IMR-90 (cell line): ENCODE data around the gene ITPKB. TPM values are rescaled to one million over a fixed set of nuclear protein-coding genes. Genes with fewer than 3 reads are reported as not detected.

Source experiments
- ATAC-seq: fragments of 200-7000 bp; cut with Tn5 transposase; 2 replicates; pipeline ENCODE4 v1.9.1; 2020; ENCODE audit warnings: low read depth, mild to moderate bottlenecking, moderate library complexity
- BruUV-seq: library from RNA; stranded (reverse); fragments of 400-500 nt; replicated peaks from 2 replicates; lab custom pipeline; 2021; lab: Mats Ljungman, UMichigan
- CTCF ChIA-PET: fragments of 300-600 bp; formaldehyde crosslinking; extraction: SDS; loops from one replicate; lab custom pipeline; 2021; ENCODE audit warnings: antibody characterized with exemption; lab: Yijun Ruan, JAX
- POLR2A ChIA-PET: fragments of 300-600 bp; sonication (Branson Sonifier 250); formaldehyde crosslinking; loops from one replicate; lab custom pipeline; 2022; ENCODE audit warnings: antibody characterized with exemption; ENCODE audit not compliant: unreplicated experiment; lab: Charles Lee
- DNase-seq: peaks from one replicate; pipeline ENCODE4 v3.0.0; 2013
- H2AFZ ChIP-seq: replicated peaks from 2 replicates; pipeline ENCODE3; 2013; ENCODE audit warnings: low read length, mild to moderate bottlenecking; ENCODE audit not compliant: poor library complexity
- H2AK5ac ChIP-seq: 2 replicates; pipeline ENCODE4 v1.6.1; 2013; ENCODE audit warnings: low read depth, low read length, inconsistent platforms
- H2AK9ac ChIP-seq: replicated peaks from 2 replicates; pipeline ENCODE3; 2013; ENCODE audit warnings: mild to moderate bottlenecking, low read depth, low read length, moderate library complexity; ENCODE audit not compliant: poor library complexity
- H2BK120ac ChIP-seq: 2 replicates; pipeline ENCODE4 v1.6.1; 2013; ENCODE audit warnings: low read depth, low read length, inconsistent platforms
- H2BK15ac ChIP-seq: 3 replicates; pipeline ENCODE4 v1.6.1; 2013; ENCODE audit warnings: low read depth, low read length, inconsistent platforms
- H2BK20ac ChIP-seq: 2 replicates; pipeline ENCODE4 v1.6.1; 2013; ENCODE audit warnings: low read depth, mild to moderate bottlenecking, inconsistent platforms, low read length, moderate library complexity
- H2BK5ac ChIP-seq: 2 replicates; pipeline ENCODE4 v1.6.1; 2013; ENCODE audit warnings: mild to moderate bottlenecking, low read depth, low read length, inconsistent platforms; ENCODE audit not compliant: poor library complexity, severe bottlenecking
- H3K14ac ChIP-seq: replicated peaks from 2 replicates; pipeline ENCODE4 v1.6.1; 2013; ENCODE audit warnings: low read depth, low read length, inconsistent platforms
- H3K18ac ChIP-seq: 2 replicates; pipeline ENCODE4 v1.6.1; 2013; ENCODE audit warnings: low read depth, low read length, control low read depth
- H3K23ac ChIP-seq: 2 replicates; pipeline ENCODE4 v1.6.1; 2013; ENCODE audit warnings: low read depth, low read length, inconsistent platforms
- H3K27ac ChIP-seq: 2 replicates; pipeline ENCODE4 v1.5.1; 2013; ENCODE audit warnings: mild to moderate bottlenecking, control low read depth, low read length; ENCODE audit not compliant: insufficient read depth
- H3K27me3 ChIP-seq: 2 replicates; pipeline ENCODE4 v1.6.1; 2013; ENCODE audit warnings: low read length; ENCODE audit not compliant: control insufficient read depth, insufficient read depth
- H3K36me3 ChIP-seq: 2 replicates; pipeline ENCODE4 v1.6.1; 2013; ENCODE audit warnings: low read length, mixed read lengths; ENCODE audit not compliant: control insufficient read depth, insufficient read depth
- H3K4ac ChIP-seq: 2 replicates; pipeline ENCODE4 v1.6.1; 2013; ENCODE audit warnings: low read depth, low read length, inconsistent platforms
- H3K4me1 ChIP-seq: 2 replicates; pipeline ENCODE4 v1.6.1; 2013; ENCODE audit warnings: low read length, mixed read lengths; ENCODE audit not compliant: control insufficient read depth, insufficient read depth
- H3K4me2 ChIP-seq: 2 replicates; pipeline ENCODE4 v1.6.1; 2013; ENCODE audit warnings: low read depth, mild to moderate bottlenecking, control low read depth, low read length, moderate library complexity
- H3K4me3 ChIP-seq: 2 replicates; pipeline ENCODE4 v1.5.1; 2013; ENCODE audit warnings: low read depth, mild to moderate bottlenecking, control low read depth, low read length, moderate library complexity; ENCODE audit not compliant: insufficient read depth
- H3K56ac ChIP-seq: 2 replicates; pipeline ENCODE4 v1.6.1; 2013; ENCODE audit warnings: low read length, inconsistent platforms; ENCODE audit not compliant: insufficient read depth; ENCODE audit errors: extremely low read depth
- H3K79me1 ChIP-seq, 2 experiments: 2 replicates each; pipeline ENCODE4 v1.6.1; 2013; ENCODE audit warnings: low read length in 2 of 2, inconsistent platforms in 1 of 2, low read depth in 1 of 2
- H3K9ac ChIP-seq: 2 replicates; pipeline ENCODE4 v1.6.1; 2013; ENCODE audit warnings: low read depth, low read length, control low read depth
- H3K9me1 ChIP-seq: 2 replicates; pipeline ENCODE4 v1.6.1; 2013; ENCODE audit warnings: low read length, inconsistent platforms; ENCODE audit not compliant: insufficient read depth
- H3K9me3 ChIP-seq: 2 replicates; pipeline ENCODE4 v1.6.1; 2013; ENCODE audit warnings: low read length; ENCODE audit not compliant: control insufficient read depth, insufficient read depth
- H4K20me1 ChIP-seq: 2 replicates; pipeline ENCODE4 v1.6.1; 2013; ENCODE audit warnings: low read length, inconsistent platforms; ENCODE audit not compliant: insufficient read depth
- H4K5ac ChIP-seq: 2 replicates; pipeline ENCODE4 v1.6.1; 2013; ENCODE audit warnings: mild to moderate bottlenecking, low read depth, low read length, control low read depth
- H4K8ac ChIP-seq, 2 experiments: 2 replicates each; pipeline ENCODE4 v1.6.1; 2013; ENCODE audit warnings: low read depth in 2 of 2, low read length in 2 of 2, control low read depth in 1 of 2, inconsistent platforms in 1 of 2
- H4K91ac ChIP-seq: 2 replicates; pipeline ENCODE4 v1.6.1; 2013; ENCODE audit warnings: low read depth, low read length, inconsistent platforms; ENCODE audit not compliant: insufficient read depth
- CEBPB ChIP-seq: IDR thresholded peaks from 2 replicates; pipeline ENCODE4 v1.6.1; 2012; ENCODE audit warnings: low read depth, low read length, improper control_type of control experiment
- CHD1 ChIP-seq: IDR thresholded peaks from 2 replicates; pipeline ENCODE4 v1.6.1; 2012; ENCODE audit warnings: low read depth, low read length, improper control_type of control experiment
- MAFK ChIP-seq: IDR thresholded peaks from 2 replicates; pipeline ENCODE4 v1.6.1; 2012; ENCODE audit warnings: low read depth, low read length, improper control_type of control experiment
- POLR2A ChIP-seq: IDR thresholded peaks from 2 replicates; pipeline ENCODE4 v1.6.1; 2012; ENCODE audit warnings: mild to moderate bottlenecking, low read depth, low read length
- RAD21 ChIP-seq: IDR thresholded peaks from 2 replicates; pipeline ENCODE4 v1.6.1; 2012; ENCODE audit warnings: low read length, improper control_type of control experiment
- WGBS, 2 experiments: methylation state at CpG; one replicate each; pipeline versions ENCODE4 v1.1.5 to v1.1.7; 2013; ENCODE audit warnings: missing lambda C conversion rate in 2 of 2; ENCODE audit not compliant: insufficient read length in 1 of 2; ENCODE audit errors: extremely low coverage in 2 of 2; 5-methylcytosine and 5-hydroxymethylcytosine counted together
- dilution Hi-C: fragments of 300-500 bp; cut with HindIII; formaldehyde crosslinking; loops from one replicate; pipeline ENCODE4 v1.14.3; 2018; ENCODE audit warnings: low sequenced_read_pairs; ENCODE audit not compliant: unreplicated experiment
- in situ Hi-C: fragments of 300-500 bp; cut with MboI; formaldehyde crosslinking; loops from 3 replicates; pipeline ENCODE4 v1.14.3; 2019; ENCODE audit warnings: low sequenced_read_pairs, inconsistent platforms, mixed read lengths
- intact Hi-C: fragments of 100-400 bp; cut with micrococcal nuclease; formaldehyde crosslinking; loops from 2 replicates; pipeline ENCODE4 v1.10.0; 2022
- polyA plus RNA-seq, 3 experiments: library from polyadenylated mRNA; depleted of rRNA; stranded (reverse); fragments of >200 nt; gene quantifications; 2 replicates each; pipeline ENCODE4 v1.2.3, GENCODE V29; 2012; ENCODE audit warnings: low replicate concordance in 1 of 3
- total RNA-seq: library from RNA; depleted of rRNA; stranded (reverse); fragments of >200 nt; gene quantifications from 2 replicates; pipeline ENCODE4 v1.2.3, GENCODE V29; 2012

The ITPKB gene
- total and polyA plus RNA-seq, 2 of the 4 experiments (the other 2 are of a cell fraction), result 0.72 to 1.4 TPM

DNA sequence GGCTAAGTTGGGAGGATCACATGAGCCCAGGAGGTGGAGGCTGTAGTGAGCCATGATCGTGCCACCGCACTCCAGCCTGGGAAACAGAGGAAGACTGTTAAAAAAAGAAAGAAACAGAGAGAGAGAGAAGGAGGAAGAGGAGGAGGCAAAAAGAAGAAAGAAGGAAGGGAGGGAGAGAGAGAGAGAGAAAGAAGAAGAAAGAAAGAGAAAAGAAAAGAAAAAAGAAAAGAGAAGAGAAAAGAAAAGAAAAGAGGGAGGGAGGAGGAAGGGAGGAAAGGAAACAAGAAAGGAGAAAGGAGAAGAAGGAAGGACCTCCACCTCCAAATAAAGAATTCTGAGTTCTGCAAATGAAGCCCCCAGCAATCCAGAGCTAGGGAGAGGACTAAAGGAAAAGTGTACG is 108.5 kb downstream of the ITPKB start:
- Histone ChIP-seq H3K36me3 (no peaks in the 10 kb centered on the region), H3K4me2 (no peak overlapping the region), H2BK20ac (no peak overlapping the region), H3K27ac (no peak overlapping the region), H3K56ac (no peak overlapping the region), H3K9me3 (no peaks in the 10 kb centered on the region), H3K27me3 (no peaks in the 10 kb centered on the region; the same call in 1 of the 2 replicates), H2BK5ac (no peak overlapping the region), H4K5ac (no peak overlapping the region), H2BK120ac (no peak overlapping the region), H3K18ac (no peak overlapping the region), H3K23ac (no peak overlapping the region), H2AK5ac (no peak overlapping the region), H3K14ac (no peak overlapping the region), H3K9ac (no peak overlapping the region), H2BK15ac (no peak overlapping the region), H3K4me3 (no peak overlapping the region), H3K4me1 (no peaks in the 10 kb centered on the region), H2AK9ac (no peak overlapping the region), H3K9me1 (no peaks in the 10 kb centered on the region), H4K91ac (no peak overlapping the region), H3K4ac (no peak overlapping the region), H3K79me1 (no peaks in the 10 kb centered on the region), H4K8ac (no peak overlapping the region), H4K20me1 (no peaks in the 10 kb centered on the region), H2AFZ (no peak overlapping the region)
- POLR2A ChIA-PET, result no interaction called here
- intact Hi-C loops, result no loop called here
- no peak for DNase-seq
- CTCF ChIA-PET, result no interaction called here
- TF ChIP-seq CEBPB, result no peak
- TF ChIP-seq CHD1, result no peak
- no peak for TF ChIP-seq RAD21
- TF ChIP-seq MAFK, result no peak
- TF ChIP-seq POLR2A, result no peak
- WGBS, 2 experiments, result 100% methylated on average over 1 of the region's 3 CpGs; no CpG with 5 or more reads in 1 of the 2 experiments
- in situ Hi-C loops, result loop anchor here (10.0 kb wide), 2 partner anchors 104 to 804 kb away; partner anchors contain the start of gene ITPKB
- ATAC-seq, result no peak
- BruUV-seq, result no TSS peak
- dilution Hi-C loops, result no loop called here
